ENCODE measurements around the gene PCGF2.

PCGF2 gene

GRCh38 chr17:38716368-38717005 is 31.6 kb downstream of the PCGF2 start:
- no peak for ATAC-seq

GRCh38 chr17:38715216-38715943 is 32.8 kb downstream of the PCGF2 start:
- ATAC-seq: no peak

DNA sequence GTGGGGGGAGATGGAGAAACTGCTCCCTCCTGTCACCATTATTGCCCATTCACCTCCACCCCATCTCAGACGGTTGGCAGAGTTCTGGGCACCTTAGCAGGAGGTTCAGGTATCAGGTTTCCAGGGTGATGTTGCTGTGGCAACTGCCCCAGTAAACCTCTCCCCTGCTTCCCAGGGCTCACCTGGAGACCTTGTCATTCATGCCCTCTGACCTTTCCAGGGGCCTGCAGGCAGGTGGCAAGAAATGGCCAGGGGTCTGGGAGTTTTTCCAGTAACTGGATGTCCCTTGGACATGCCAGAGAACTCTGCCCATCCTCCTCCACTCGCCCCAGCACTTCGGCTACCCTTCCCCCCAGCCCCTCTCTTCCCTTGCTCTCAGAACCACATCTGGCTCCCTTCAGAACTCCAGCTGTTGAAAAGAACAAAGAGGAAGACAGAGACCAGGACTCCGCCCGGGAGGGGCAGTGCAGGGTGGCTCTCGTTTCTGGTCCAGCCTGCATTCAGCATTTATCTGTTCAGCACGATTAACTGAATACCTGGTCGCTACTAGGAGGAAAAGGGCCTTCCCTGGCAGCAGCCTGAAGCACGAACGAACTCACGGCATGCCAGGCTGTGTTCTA is 34.6 kb downstream of the PCGF2 start:
- ATAC-seq: no peak

DNA sequence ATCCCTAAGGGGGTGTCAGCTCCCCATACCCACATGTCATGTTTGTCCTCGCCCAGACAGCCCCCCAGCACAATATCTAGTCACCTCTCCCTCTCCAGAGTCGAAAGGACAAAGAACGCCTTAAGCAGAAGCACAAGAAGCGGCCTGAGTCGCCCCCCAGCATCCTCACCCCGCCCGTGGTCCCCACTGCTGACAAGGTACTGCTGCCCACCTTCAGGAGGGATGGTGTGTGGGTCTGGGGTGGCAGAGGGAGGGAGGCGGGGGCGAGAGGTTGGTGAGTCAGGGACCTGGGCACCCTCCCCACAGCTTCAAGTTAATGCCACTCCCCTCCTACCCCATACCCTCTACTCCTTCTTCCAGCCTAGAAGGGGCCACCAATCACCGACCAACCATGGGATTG is 35.5 kb downstream of the PCGF2 start:
- peak in 1 of 2 donors; percentile 28 for ATAC-seq

GRCh38 chr17:38711792-38712571 is 36.2 kb downstream of the PCGF2 start:
- no peak for ATAC-seq

DNA sequence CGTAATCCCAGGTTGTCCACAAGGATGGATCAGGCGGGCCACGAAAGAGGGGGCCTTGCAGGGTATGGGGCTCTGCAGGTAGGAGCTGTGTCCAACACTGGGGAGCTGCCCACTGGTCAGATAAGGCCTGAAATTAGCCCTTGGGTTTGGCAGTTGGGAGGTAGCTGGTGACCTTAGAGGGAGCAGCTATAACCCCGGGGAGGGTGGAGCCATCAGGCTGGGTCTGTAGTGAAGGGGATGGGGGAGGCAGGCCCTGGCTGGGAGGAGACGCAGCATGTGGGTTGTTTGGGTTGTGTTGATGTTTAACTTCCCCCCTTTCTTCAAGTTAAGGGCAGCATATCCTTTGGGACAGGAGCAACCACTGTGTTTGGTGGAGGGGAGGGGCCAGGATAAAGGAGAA is 37.2 kb downstream of the PCGF2 start:
- ATAC-seq: no peak

- ATAC-seq: no peak
Measured at GRCh38 chr17:38710604-38710962, 37.6 kb downstream of the PCGF2 start.

GRCh38 chr17:38709864-38710603 is 38.1 kb downstream of the PCGF2 start:
- no peak for ATAC-seq

DNA sequence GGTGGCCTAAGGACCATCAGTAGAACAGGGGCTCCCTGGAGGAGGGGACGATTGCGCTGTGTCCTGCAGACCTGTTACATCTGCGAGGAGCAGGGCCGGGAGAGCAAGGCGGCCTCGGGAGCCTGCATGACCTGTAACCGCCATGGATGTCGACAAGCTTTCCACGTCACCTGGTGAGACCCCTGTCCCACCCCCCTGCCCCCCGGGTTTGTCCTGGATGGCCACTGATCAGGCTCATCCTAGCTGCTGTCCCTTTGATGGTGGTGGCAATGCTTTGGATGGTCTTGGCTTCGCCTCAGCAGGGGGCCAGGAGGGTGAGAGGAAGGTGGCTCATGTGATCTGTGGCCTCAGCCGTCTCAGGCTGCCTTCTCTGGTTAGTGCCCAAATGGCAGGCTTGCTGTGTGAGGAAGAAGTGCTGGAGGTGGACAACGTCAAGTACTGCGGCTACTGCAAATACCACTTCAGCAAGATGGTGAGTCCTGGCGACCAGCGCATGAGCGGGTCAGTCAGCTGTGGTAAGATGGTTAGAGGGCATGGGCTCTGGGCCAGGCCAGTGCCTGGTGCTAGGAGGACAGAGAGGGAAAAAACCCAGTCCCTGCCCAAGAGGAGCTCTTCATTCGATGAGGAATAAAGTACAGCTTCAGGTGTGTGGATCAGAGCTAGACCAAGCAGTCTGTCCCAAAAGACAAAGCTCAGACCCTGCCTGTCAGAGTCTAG is 38.9 kb downstream of the PCGF2 start:
- no peak for ATAC-seq

GRCh38 chr17:38707678-38708351 is 40.3 kb downstream of the PCGF2 start:
- ATAC-seq: no peak

- no peak for ATAC-seq
Measured at GRCh38 chr17:38706505-38707216, 41.5 kb downstream of the PCGF2 start.

DNA sequence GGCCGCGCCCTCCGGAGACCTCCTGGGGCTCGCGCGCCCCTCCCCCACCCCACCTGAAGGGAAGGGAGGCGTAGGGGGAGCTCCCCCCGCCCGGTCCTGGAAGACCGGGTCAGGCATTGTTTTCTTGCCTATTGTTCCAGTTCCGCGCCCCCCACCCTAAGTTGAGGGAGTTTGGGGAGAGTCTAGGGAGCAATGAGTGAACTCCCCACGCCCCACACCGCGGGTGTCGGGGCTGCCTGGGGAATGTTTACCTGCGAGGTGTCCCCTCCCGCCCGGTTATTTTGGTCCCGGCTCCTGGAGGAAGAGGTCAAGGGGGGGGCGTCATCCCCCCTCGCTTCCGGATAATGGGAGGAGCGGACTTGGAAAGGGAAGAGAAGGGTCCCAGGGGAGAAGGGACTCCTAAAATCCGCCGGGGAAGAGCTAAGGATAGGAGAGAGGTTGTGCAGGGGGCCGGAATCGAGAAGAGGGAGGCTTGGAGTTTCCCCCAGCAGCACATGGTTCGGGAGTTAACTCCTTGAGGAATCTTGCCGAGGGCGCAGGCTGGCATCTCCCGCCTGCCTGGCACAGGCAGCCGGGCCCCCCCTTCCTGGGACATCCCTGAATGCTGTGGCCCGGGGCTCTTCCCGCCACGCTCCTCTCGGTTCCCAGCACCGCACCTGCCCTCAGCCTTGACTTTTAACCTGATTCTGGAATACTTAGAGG is 42.2 kb downstream of the PCGF2 start:
- no peak for ATAC-seq

- no peak for ATAC-seq
Measured at GRCh38 chr17:38705523-38705802, 42.7 kb downstream of the PCGF2 start.

DNA sequence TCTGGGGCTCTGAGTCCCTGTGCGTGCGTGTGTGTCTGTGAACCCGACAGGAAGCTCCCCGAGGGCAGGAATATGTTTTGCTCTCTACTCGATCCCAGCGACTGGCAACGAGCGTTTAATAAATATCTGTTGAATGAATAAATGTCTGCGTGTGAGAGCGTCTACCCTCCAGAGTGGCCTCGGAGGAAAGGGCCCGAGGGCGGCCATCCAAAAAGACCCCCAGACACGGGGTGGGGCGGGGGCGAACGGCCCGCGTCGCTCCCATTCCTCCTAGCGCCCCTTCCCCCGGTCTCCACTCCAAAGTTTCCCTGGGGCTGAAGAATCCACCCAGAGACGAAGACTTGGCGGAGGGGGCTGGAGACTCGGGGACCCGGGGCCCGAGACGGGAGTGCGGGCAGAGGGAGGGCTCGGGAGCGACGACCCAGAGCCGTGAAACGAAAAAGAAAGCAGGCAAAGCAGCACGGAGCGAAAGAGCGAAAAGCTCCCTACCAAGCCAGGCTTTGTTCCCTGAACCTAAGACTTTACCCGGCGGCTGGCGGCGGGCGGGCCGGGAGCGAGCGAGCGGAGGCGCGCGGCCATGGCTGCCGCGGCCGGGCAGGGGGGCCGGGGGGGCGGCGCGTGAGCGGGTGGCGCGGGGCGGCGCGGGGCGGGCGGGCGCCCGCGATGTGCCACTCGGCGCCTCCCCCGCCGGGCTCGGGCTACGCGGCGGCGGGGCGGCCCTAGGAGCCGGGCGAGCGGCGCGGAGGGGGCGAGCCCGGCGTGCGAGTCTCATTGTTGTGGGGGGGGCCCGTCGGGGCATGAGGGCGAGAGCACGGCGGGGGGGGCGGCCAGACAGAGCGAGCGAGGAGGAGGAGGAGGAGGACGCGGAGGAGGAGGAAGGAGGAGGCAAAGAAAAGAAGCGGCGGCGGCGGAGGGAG is 43.3 kb downstream of the PCGF2 start, which contains the start of gene MLLT6:
Gene MLLT6 (plus strand): TSS at position 668 of the 917 bp plus-strand sequence. CDS start 360 bp downstream, outside the sequence.
- peak; percentile 2 to 4 for ATAC-seq

- peak; percentile 8 to 10 for ATAC-seq
Measured at GRCh38 chr17:38703742-38704605, 44.2 kb downstream of the PCGF2 start.

GRCh38 chr17:38702916-38703741 is 45.0 kb downstream of the PCGF2 start:
- ATAC-seq: no peak
